CD4-positive, alpha-beta T cell (primary cell): Measurements from ENCODE around the gene TREM1. TPM values are rescaled to one million over a fixed set of nuclear protein-coding genes. Genes with fewer than 3 reads are reported as not detected.
"Not testable (repeated sequence)": the region's sequence is repeated elsewhere in the genome, so short reads cannot be mapped to it uniquely, and the experiment has no call there.

Experiments
- ATAC-seq: fragments of 200-7000 bp; cut with Tn5 transposase; one replicate; pipeline ENCODE4 v1.10.0; 2022; ENCODE audit warnings: mild to moderate bottlenecking; ENCODE audit not compliant: poor library complexity
- CTCF ChIA-PET: fragments of 350-600 bp; sonication (Branson Sonifier 250); formaldehyde crosslinking; loops from one replicate; lab custom pipeline; 2021; ENCODE audit warnings: antibody characterized with exemption, inconsistent platforms; lab: Charles Lee
- POLR2A ChIA-PET: fragments of 350-600 bp; sonication (Branson Sonifier 250); formaldehyde crosslinking; loops from one replicate; lab custom pipeline; 2021; ENCODE audit warnings: antibody characterized with exemption, inconsistent platforms; lab: Charles Lee
- DNase-seq, 14 experiments: peaks; one replicate each; pipeline ENCODE4 v3.0.0-alpha.2; 2013 to 2020; ENCODE audit warnings: mixed read lengths in 2 of 14
- H3K27ac ChIP-seq, 2 donors: one replicate each; pipeline versions ENCODE4 v1.5.1 to v1.7.0; 2013; ENCODE audit warnings: low read length in 2 of 2, low read depth in 1 of 2, mild to moderate bottlenecking in 1 of 2
- H3K27me3 ChIP-seq, 2 experiments: 1 replicate in 1 of 2; 2 replicates in 1 of 2; pipeline versions ENCODE4 v1.6.1 to v1.7.0; 2013; ENCODE audit warnings: low read length in 2 of 2, control low read depth in 1 of 2, mild to moderate bottlenecking in 1 of 2, moderate library complexity in 1 of 2; ENCODE audit not compliant: insufficient read depth in 2 of 2, control insufficient read depth in 1 of 2
- H3K36me3 ChIP-seq: one replicate; pipeline ENCODE4 v1.6.1; 2013; ENCODE audit warnings: low read length, control low read depth; ENCODE audit not compliant: insufficient read depth
- H3K4me1 ChIP-seq: one replicate; pipeline ENCODE4 v1.6.1; 2013; ENCODE audit warnings: low read length, control low read depth; ENCODE audit not compliant: insufficient read depth
- H3K4me3 ChIP-seq: one replicate; pipeline ENCODE4 v1.5.1; 2013; ENCODE audit warnings: mild to moderate bottlenecking, low read length, moderate library complexity
- H3K9me3 ChIP-seq, 2 experiments: 1 replicate in 1 of 2; 2 replicates in 1 of 2; pipeline versions ENCODE4 v1.6.1 to v1.7.0; 2013; ENCODE audit warnings: low read length in 2 of 2, mild to moderate bottlenecking in 2 of 2, control low read depth in 1 of 2, moderate library complexity in 1 of 2; ENCODE audit not compliant: control insufficient read depth in 1 of 2, insufficient read depth in 1 of 2
- H3K27ac Mint-ChIP-seq: one replicate; pipeline ENCODE4 v1.8.0; 2020; ENCODE audit warnings: mixed read lengths
- H3K27me3 Mint-ChIP-seq: one replicate; pipeline ENCODE4 v1.8.0; 2021; ENCODE audit warnings: mixed read lengths
- H3K36me3 Mint-ChIP-seq: one replicate; pipeline ENCODE4 v1.8.0; 2021; ENCODE audit warnings: low read depth, mixed read lengths
- H3K4me1 Mint-ChIP-seq: one replicate; pipeline ENCODE4 v1.8.0; 2021; ENCODE audit warnings: low read depth, mixed read lengths
- H3K4me3 Mint-ChIP-seq: one replicate; pipeline ENCODE4 v1.8.0; 2020; ENCODE audit warnings: mild to moderate bottlenecking, mixed read lengths
- H3K9me3 Mint-ChIP-seq: one replicate; pipeline ENCODE4 v1.8.0; 2020; ENCODE audit warnings: mixed read lengths
- CTCF ChIP-seq: fragments of 200-600 bp; IDR thresholded peaks from one replicate; pipeline ENCODE4 v1.8.0; 2022; ENCODE audit warnings: antibody characterized with exemption, mild to moderate bottlenecking
- intact Hi-C, 2 experiments: fragments of 100-400 bp; cut with DNase I in 1 of 2; cut with micrococcal nuclease in 1 of 2; formaldehyde crosslinking; loops; one replicate each; pipeline versions ENCODE4 v1.15.1 to v1.9.0; 2023 to 2025; cut with DNase I, micrococcal nuclease
- total RNA-seq, 174 experiments: library from RNA in 2 of 174; stranded (reverse) in 2 of 174; gene quantifications; one replicate each; pipeline ENCODE4 v1.2.3 and lab custom pipeline; 2021 to 2026

Gene TREM1
- total RNA-seq, 2 experiments from 2014 or later = 1.8 to 2.8 TPM

DNA sequence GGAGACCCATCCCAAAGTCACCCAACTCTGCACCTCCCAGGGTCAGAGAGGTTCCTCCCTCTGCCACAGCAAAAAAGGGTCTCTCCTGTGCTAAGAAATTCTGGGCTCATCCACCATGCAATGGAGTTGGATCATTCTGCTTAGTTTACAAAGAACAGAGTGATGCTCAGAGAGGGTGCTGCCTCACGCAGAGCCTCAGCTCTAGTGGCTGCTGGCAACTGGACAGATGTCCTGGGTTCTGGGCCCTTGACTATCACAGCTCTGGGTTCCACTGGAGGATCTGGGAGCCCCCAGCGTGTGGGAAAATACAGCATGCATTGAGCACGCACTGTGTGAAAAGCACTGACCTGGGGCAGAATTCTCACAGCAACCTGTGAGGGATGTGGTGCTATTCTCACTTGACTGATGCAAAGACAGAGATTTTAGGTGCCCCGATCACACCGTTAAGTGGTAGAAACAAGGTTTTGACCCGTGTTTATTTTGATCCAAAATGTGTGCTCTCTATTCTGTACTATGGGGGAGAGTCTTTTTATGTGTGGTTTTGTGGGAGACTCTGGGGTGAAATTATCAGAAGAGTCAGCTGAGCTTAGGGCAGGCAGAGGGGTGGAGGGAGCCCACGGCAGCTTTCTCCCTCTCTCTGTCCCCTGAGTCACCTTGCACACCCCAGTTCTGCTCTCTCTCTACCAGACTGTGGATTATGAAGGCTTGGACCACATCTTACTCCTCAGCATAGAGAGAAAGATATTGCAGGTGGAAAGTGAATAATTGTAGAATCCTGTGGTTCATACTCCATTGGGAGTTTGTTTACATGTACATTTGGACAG lies 38.4 kb downstream of the TREM1 start:
- intact Hi-C loops = no loop called here
- CTCF ChIA-PET = no interaction called here
- Histone ChIP-seq H3K4me3 (no peak overlapping the region), H3K27me3 (peaks cover 0 to 4% of the 10 kb centered on the region in 2 experiments), H3K4me1 (peaks cover 13% of the 10 kb centered on the region), H3K36me3 (no peaks in the 10 kb centered on the region), H3K9me3 (no peaks in the 10 kb centered on the region), H3K27ac (no peak overlapping the region)
- Mint-ChIP-seq H3K4me1 (peaks cover 24% of the 10 kb centered on the region), H3K27me3 (no peaks in the 10 kb centered on the region), H3K4me3 (no peak overlapping the region), H3K27ac (no peak overlapping the region), H3K36me3 (no peaks in the 10 kb centered on the region), H3K9me3 (no peaks in the 10 kb centered on the region)
- TF ChIP-seq CTCF = no peak
- POLR2A ChIA-PET = no interaction called here
- DNase-seq = no peak
- ATAC-seq = no peak

DNA sequence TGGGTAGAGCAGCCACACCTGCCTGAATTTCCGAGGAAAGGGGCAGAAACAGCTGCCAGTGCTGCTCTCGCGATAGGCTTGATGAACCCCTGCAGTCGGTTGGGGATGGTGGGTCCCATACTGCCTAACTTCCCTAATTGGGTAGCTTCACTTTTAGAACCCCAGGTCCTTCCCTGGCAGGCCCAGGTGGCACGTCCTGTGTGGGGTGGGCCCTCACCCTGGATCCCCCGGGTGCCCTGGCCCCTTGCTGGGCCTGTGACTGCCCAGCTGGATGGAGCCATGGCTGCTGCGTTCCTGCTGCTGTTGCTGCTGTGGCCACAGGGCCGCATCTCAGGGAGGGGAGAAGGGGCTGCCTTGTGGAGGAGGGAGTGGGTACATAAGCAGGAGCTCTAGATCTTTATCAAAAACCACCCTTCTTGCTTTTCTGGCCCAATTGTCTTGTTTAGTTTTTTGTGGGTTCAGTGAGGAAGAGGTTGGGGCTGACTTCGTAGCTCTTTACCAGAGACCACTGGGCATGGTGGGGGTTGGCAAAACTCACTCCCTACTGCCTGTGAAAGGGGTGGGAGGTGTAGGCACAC lies 39.1 kb downstream of the TREM1 start:
- Histone ChIP-seq H3K4me3 (no peak overlapping the region), H3K27me3 (no peaks in the 10 kb centered on the region), H3K4me1 (peaks cover 13% of the 10 kb centered on the region), H3K36me3 (no peaks in the 10 kb centered on the region), H3K9me3 (no peaks in the 10 kb centered on the region), H3K27ac (no peak overlapping the region)
- Mint-ChIP-seq H3K9me3 (no peaks in the 10 kb centered on the region), H3K27ac (no peak overlapping the region), H3K36me3 (no peaks in the 10 kb centered on the region), H3K4me3 (no peak overlapping the region), H3K27me3 (no peaks in the 10 kb centered on the region), H3K4me1 (peaks cover 24% of the 10 kb centered on the region)
- POLR2A ChIA-PET = no interaction called here
- no peak for TF ChIP-seq CTCF
- ATAC-seq (no peak), DNase-seq (no peak)
- intact Hi-C loops = no loop called here
- CTCF ChIA-PET = no interaction called here

DNA sequence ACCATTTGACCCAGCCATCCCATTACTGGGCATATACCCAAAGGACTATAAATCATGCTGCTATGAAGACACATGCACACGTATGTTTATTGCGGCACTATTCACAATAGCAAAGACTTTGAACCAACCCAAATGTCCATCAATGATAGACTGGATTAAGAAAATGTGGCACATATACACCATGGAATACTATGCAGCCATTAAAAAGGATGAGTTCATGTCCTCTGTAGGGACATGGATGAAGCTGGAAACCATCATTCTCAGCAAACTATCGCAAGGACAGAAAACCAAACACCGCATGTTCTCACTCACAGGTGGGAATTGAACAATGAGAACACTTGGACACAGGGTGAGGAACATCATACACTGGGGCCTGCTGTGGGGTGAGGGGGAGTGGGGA lies 40.0 kb downstream of the TREM1 start:
- H3K27ac Mint-ChIP-seq, H3K9me3 ChIP-seq, POLR2A ChIA-PET, H3K27me3 ChIP-seq, H3K36me3 Mint-ChIP-seq, H3K27ac ChIP-seq, H3K36me3 ChIP-seq, H3K4me3 Mint-ChIP-seq, DNase-seq, H3K27me3 Mint-ChIP-seq, H3K4me3 ChIP-seq, intact Hi-C loops, CTCF ChIA-PET, ATAC-seq, H3K9me3 Mint-ChIP-seq: not testable (repeated sequence)
- H3K4me1 ChIP-seq = peaks cover 13% of the 10 kb centered on the region
- H3K4me1 Mint-ChIP-seq = peaks cover 24% of the 10 kb centered on the region
